H1 (cell line): ENCODE results near the gene METTL1. TPM values are rescaled to one million over a fixed set of nuclear protein-coding genes. Genes with fewer than 3 reads are reported as not detected.

ENCODE experiments used
- CTCF ChIA-PET: fragments of 300-600 bp; sonication (Branson Sonifier 250); formaldehyde crosslinking; loops from one replicate; lab custom pipeline; 2021; ENCODE audit not compliant: partially characterized antibody; lab: Charles Lee
- POLR2A ChIA-PET: fragments of 300-600 bp; sonication (Branson Sonifier 250); formaldehyde crosslinking; loops from one replicate; lab custom pipeline; 2021; ENCODE audit warnings: inconsistent platforms; ENCODE audit not compliant: partially characterized antibody; lab: Charles Lee
- DNase-seq, 2 experiments: peaks; one replicate each; pipeline versions ENCODE4 v3.0.0 to v3.0.0-alpha.2; 2010 to 2022; ENCODE audit warnings: low spot score in 2 of 2, low read depth in 1 of 2, mixed read lengths in 1 of 2
- FAIRE-seq: peaks from 2 replicates; lab custom pipeline; 2011; peaks lifted over from hg19 to GRCh38; lab: Jason Lieb, UNC
- H2AFZ ChIP-seq: 2 replicates; pipeline ENCODE4 v1.8.1; 2012; ENCODE audit warnings: low read length, inconsistent platforms
- H2AK5ac ChIP-seq: 2 replicates; pipeline ENCODE4 v1.6.1; 2013; ENCODE audit warnings: low read depth, low read length
- H2BK120ac ChIP-seq: replicated peaks from 2 replicates; pipeline ENCODE3; 2013; ENCODE audit warnings: low read depth, low read length, inconsistent platforms
- H2BK12ac ChIP-seq: 2 replicates; pipeline ENCODE4 v1.6.1; 2013; ENCODE audit warnings: low read depth, low read length
- H2BK15ac ChIP-seq: 2 replicates; pipeline ENCODE4 v1.6.1; 2013; ENCODE audit warnings: low read length
- H2BK20ac ChIP-seq: 2 replicates; pipeline ENCODE4 v1.6.1; 2013; ENCODE audit warnings: low read length
- H2BK5ac ChIP-seq: 2 replicates; pipeline ENCODE4 v1.6.1; 2013; ENCODE audit warnings: low read depth, low read length
- H3K14ac ChIP-seq: 2 replicates; pipeline ENCODE4 v1.6.1; 2013; ENCODE audit warnings: inconsistent platforms; ENCODE audit not compliant: insufficient read length
- H3K18ac ChIP-seq: 2 replicates; pipeline ENCODE4 v1.6.1; 2013; ENCODE audit warnings: low read length; ENCODE audit errors: extremely low read depth
- H3K23ac ChIP-seq: 2 replicates; pipeline ENCODE4 v1.6.1; 2013; ENCODE audit warnings: inconsistent platforms; ENCODE audit not compliant: insufficient read length
- H3K23me2 ChIP-seq: 2 replicates; pipeline ENCODE4 v1.6.1; 2013; ENCODE audit warnings: low read depth, low read length
- H3K27ac ChIP-seq: 2 replicates; pipeline ENCODE4 v1.6.1; 2011; ENCODE audit warnings: low read depth, low read length, inconsistent platforms
- H3K27me3 ChIP-seq, 4 experiments: replicated peaks in 1 of 4; 1 replicate in 1 of 4; 2 replicates in 3 of 4; pipeline versions ENCODE4 v1.6.1 to v1.8.1; 2011 to 2013; ENCODE audit warnings: low read length in 3 of 4, mild to moderate bottlenecking in 3 of 4, inconsistent platforms in 2 of 4, mixed read lengths in 2 of 4, moderate library complexity in 1 of 4; ENCODE audit not compliant: control insufficient read depth in 3 of 4, insufficient read depth in 3 of 4; ENCODE audit errors: extremely low read depth in 1 of 4
- H3K36me3 ChIP-seq, 4 experiments: 2 replicates each; pipeline versions ENCODE4 v1.6.1 to v1.8.1; 2011 to 2013; ENCODE audit warnings: mild to moderate bottlenecking in 4 of 4, low read length in 3 of 4, moderate library complexity in 2 of 4, control low read depth in 1 of 4, inconsistent platforms in 1 of 4; ENCODE audit not compliant: insufficient read depth in 4 of 4, control insufficient read depth in 2 of 4
- H3K4ac ChIP-seq: replicated peaks from 2 replicates; pipeline ENCODE3; 2013; ENCODE audit warnings: low read length, low read depth, mixed read lengths, inconsistent platforms; ENCODE audit not compliant: insufficient read length
- H3K4me1 ChIP-seq, 4 experiments: replicated peaks in 1 of 4; 1 replicate in 1 of 4; 2 replicates in 3 of 4; pipeline versions ENCODE4 v1.6.1 to v1.8.1; 2011 to 2013; ENCODE audit warnings: low read length in 3 of 4, inconsistent platforms in 2 of 4, mixed read lengths in 1 of 4; ENCODE audit not compliant: insufficient read depth in 4 of 4, control insufficient read depth in 3 of 4
- H3K4me2 ChIP-seq, 2 experiments: 2 replicates each; pipeline versions ENCODE4 v1.6.1 to v1.8.1; 2011 to 2013; ENCODE audit warnings: low read depth in 2 of 2, low read length in 2 of 2, control low read depth in 1 of 2, inconsistent platforms in 1 of 2, mild to moderate bottlenecking in 1 of 2; ENCODE audit not compliant: insufficient read depth in 1 of 2
- H3K4me3 ChIP-seq, 4 experiments: fragments of 200-600, 300-600 bp in 1 of 4; sonication (generic), shearing (Covaris generic), sonication (Bioruptor Twin) in 1 of 4; 2 replicates each; pipeline versions ENCODE4 v1.5.1 to v1.8.1; 2011 to 2016; ENCODE audit warnings: low read length in 4 of 4, low read depth in 3 of 4, control low read depth in 2 of 4, inconsistent platforms in 2 of 4, mild to moderate bottlenecking in 2 of 4, mixed read lengths in 1 of 4, moderate library complexity in 1 of 4; ENCODE audit not compliant: insufficient read depth in 2 of 4; ENCODE audit errors: extremely low read depth in 1 of 4
- H3K56ac ChIP-seq: replicated peaks from 2 replicates; pipeline ENCODE3; 2013; ENCODE audit warnings: low read depth, mild to moderate bottlenecking, mixed read lengths, low read length, inconsistent platforms; ENCODE audit not compliant: insufficient read length
- H3K79me1 ChIP-seq: 2 replicates; pipeline ENCODE4 v1.6.1; 2013; ENCODE audit warnings: low read depth, low read length, control low read depth
- H3K79me2 ChIP-seq, 2 experiments: 2 replicates each; pipeline versions ENCODE4 v1.6.1 to v1.8.1; 2012 to 2013; ENCODE audit warnings: low read length in 2 of 2, mild to moderate bottlenecking in 2 of 2, inconsistent platforms in 1 of 2; ENCODE audit not compliant: insufficient read depth in 2 of 2, control insufficient read depth in 1 of 2
- H3K9ac ChIP-seq, 4 experiments: replicated peaks in 1 of 4; 1 replicate in 1 of 4; 2 replicates in 3 of 4; pipeline versions ENCODE4 v1.6.1 to v1.8.1; 2011 to 2013; ENCODE audit warnings: low read depth in 3 of 4, low read length in 3 of 4, control low read depth in 2 of 4, mild to moderate bottlenecking in 2 of 4, moderate library complexity in 2 of 4, inconsistent platforms in 1 of 4; ENCODE audit errors: extremely low read depth in 1 of 4
- H3K9me3 ChIP-seq, 2 experiments: 2 replicates each; pipeline versions ENCODE4 v1.6.1 to v1.8.1; 2012 to 2013; ENCODE audit warnings: mild to moderate bottlenecking in 2 of 2, moderate library complexity in 2 of 2, control low read depth in 1 of 2, inconsistent platforms in 1 of 2, low read depth in 1 of 2, low read length in 1 of 2, mixed read lengths in 1 of 2; ENCODE audit not compliant: insufficient read depth in 2 of 2
- H4K20me1 ChIP-seq, 2 experiments: replicated peaks in 1 of 2; 2 replicates each; pipeline versions ENCODE3 to v1.8.1; 2011 to 2013; ENCODE audit warnings: inconsistent platforms in 2 of 2, low read length in 2 of 2, mild to moderate bottlenecking in 1 of 2; ENCODE audit not compliant: insufficient read depth in 2 of 2, control insufficient read depth in 1 of 2
- H4K5ac ChIP-seq: 2 replicates; pipeline ENCODE4 v1.6.1; 2013; ENCODE audit warnings: low read length, low read depth, mixed read lengths, inconsistent platforms; ENCODE audit not compliant: insufficient read length
- H4K8ac ChIP-seq: 2 replicates; pipeline ENCODE4 v1.8.0; 2013; ENCODE audit warnings: mild to moderate bottlenecking, moderate library complexity, low read length, inconsistent platforms; ENCODE audit not compliant: insufficient read depth; ENCODE audit errors: extremely low read depth
- H4K91ac ChIP-seq: replicated peaks from 2 replicates; pipeline ENCODE3; 2013; ENCODE audit warnings: low read length, mixed read lengths, inconsistent platforms; ENCODE audit not compliant: insufficient read length
- HDAC2 ChIP-seq, 2 experiments: fragments of 300-600 bp in 1 of 2; sonication (generic) in 1 of 2; IDR thresholded peaks; 2 replicates each; pipeline ENCODE4 v1.6.1; 2011 to 2012; ENCODE audit warnings: low read depth in 2 of 2, low read length in 2 of 2, mild to moderate bottlenecking in 2 of 2, moderate library complexity in 2 of 2, borderline replicate concordance in 1 of 2, inconsistent platforms in 1 of 2
- WGBS, 2 experiments: shearing (Covaris generic) in 1 of 2; methylation state at CpG; one replicate each; pipeline versions ENCODE4 v1.1.6 to v1.1.7; 2013 to 2015; ENCODE audit warnings: low lambda C conversion rate in 2 of 2, mixed read lengths in 2 of 2, inconsistent platforms in 1 of 2, low coverage in 1 of 2, missing lambda C conversion rate in 1 of 2; ENCODE audit not compliant: insufficient replicate concordance in 2 of 2, insufficient coverage in 1 of 2, insufficient read length in 1 of 2; ENCODE audit errors: extremely low coverage in 1 of 2, missing lambda C conversion rate in 1 of 2; 5-methylcytosine and 5-hydroxymethylcytosine counted together
- polyA plus RNA-seq, 7 experiments: library from polyadenylated mRNA; depleted of rRNA in 3 of 7; stranded (reverse) in 5 of 7; unstranded in 2 of 7; fragments of >200 nt in 5 of 7; fragments of 200-250 nt in 2 of 7; gene quantifications; 1 replicate in 5 of 7; 2 replicates in 1 of 7; 4 replicates in 1 of 7; pipeline versions ENCODE4 v1.2.1 to v1.2.3, GENCODE V29; 2011 to 2013; ENCODE audit warnings: missing spikeins in 2 of 7, mixed read lengths in 2 of 7
- total RNA-seq: library from RNA; stranded (reverse); fragmentation: NEBNext Ultra II Directional; extraction: Animal tissue kit (Norgen Biotek cat#: 25700); gene quantifications from 2 replicates; pipeline ENCODE4 v1.2.1, GENCODE V29; 2021

METTL1 gene
- total and polyA plus RNA-seq, 2 of the 8 experiments (the other 6 are each of a cell fraction or from before 2014, with no cell fraction given) = 40.5 to 46.0 TPM

DNA sequence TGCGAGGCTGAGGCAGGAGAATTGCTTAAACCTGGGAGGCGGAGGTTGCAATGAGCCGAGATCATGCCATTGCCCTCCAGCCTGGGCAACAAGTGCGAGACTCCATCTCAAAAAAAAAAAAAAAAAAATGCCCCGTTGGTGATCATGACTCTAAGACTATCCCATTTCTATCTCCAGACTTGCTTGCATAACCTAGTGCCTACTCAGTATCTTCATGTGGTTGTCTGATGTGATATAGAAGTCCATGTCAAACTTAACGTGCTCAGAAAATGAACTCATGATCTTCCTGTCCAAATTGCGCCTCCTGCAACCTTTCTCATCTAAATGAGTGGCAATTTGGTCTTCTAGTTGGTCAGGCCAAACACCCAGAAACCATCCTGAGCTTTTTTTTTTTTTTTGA is 6.0 kb upstream of the METTL1 start:
- Histone ChIP-seq H3K4ac (no peak overlapping the region), H4K20me1 (no peaks in the 10 kb centered on the region), H3K4me1 (no peaks in the 10 kb centered on the region), H2BK12ac (no peak overlapping the region), H3K23ac (no peak overlapping the region), H3K36me3 (no peaks in the 10 kb centered on the region; a peak in 1 of 8 replicates), H4K91ac (no peak overlapping the region), H3K9ac (no peak overlapping the region), H2BK15ac (no peak overlapping the region), H3K18ac (no peak overlapping the region), H3K4me2 (no peak overlapping the region), H4K5ac (no peak overlapping the region), H3K79me1 (no peaks in the 10 kb centered on the region), H2BK20ac (no peak overlapping the region), H2AFZ (no peak overlapping the region), H3K4me3 (no peak overlapping the region), H3K27ac (no peak overlapping the region), H3K14ac (no peak overlapping the region), H3K23me2 (peaks cover 2% of the 10 kb centered on the region; the same call in 1 of the 2 replicates), H3K27me3 (peaks cover 0 to 4% (median 1%) of the 10 kb centered on the region in 4 experiments; a peak in 2 of 7 replicates), H3K79me2 (peaks cover 0 to 3% of the 10 kb centered on the region in 2 experiments; a peak in 1 of 4 replicates), H2BK120ac (no peak overlapping the region), H4K8ac (no peak overlapping the region), H3K9me3 (no peaks in the 10 kb centered on the region), H2BK5ac (no peak overlapping the region), H2AK5ac (no peak overlapping the region), H3K56ac (no peak overlapping the region)
- ChIA-PET CTCF (interaction anchor here (0.7 to 4.7 kb wide), 5 partner anchors 11 to 175 kb away, joined by 3 to 28 read pairs (median 14); partner anchors contain the start of gene CYP27B1), POLR2A (interaction anchor here (1.5 kb wide), 1 partner anchor 14 kb away, joined by 4 read pairs; no protein-coding TSS in a partner anchor)
- FAIRE-seq (no peak), DNase-seq (no peak)
- TF ChIP-seq HDAC2 (IDR thresholded peaks at IDR 0.05; ENCODE audit: borderline replicate concordance in 1 of 2, low read depth in 2 of 2, low read length in 2 of 2) = no peak
- 92% methylated on average over 7 of the region's 7 CpGs; no CpG with 5 or more reads in 1 of the 2 experiments for WGBS, 2 experiments
